ENCODE data around the gene MEGF10. TPM values are rescaled to one million over a fixed set of nuclear protein-coding genes. Genes with fewer than 3 reads are reported as not detected.
"Not testable (repeated sequence)": the region's sequence is repeated elsewhere in the genome, so short reads cannot be mapped to it uniquely, and the experiment has no call there.

MEGF10 gene
- total RNA-seq, 1 donor from 2014 or later, result 33.0 TPM

DNA sequence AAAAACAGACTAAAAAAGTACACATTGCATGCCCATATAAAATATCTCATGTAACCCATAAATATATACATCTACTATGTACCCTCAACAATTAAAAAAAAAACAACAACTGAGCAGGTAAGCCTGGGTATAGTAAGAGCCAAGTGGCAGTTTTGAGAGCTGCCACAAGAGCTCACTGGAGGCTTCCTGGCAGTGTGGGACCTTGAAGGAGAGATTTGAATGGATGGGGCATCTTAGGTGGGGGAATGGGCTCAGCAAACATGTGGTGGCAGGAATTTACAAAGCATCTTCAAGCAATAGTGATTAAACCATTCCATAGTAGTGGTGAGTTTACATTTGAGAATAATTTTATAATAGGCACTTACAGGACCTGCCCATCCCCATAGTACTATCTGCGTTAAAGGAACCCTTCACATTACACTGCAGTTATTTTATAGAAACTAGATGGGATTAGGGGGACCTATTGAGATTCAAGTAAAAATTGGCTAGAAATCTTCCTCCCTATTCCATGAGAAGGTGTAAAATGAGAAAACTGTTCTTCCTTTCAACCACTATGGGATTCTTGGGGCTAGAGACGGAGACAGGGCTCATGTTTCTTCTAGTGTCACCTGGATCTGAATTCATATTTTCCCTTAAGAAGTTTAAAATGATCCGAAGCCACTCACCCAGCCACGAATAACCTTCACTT lies 6.9 kb downstream of the MEGF10 start:
- DNase-seq (ENCODE audit: low spot score in 2 of 2) (no peak), FAIRE-seq (no peak)

GRCh38 chr5:127298036-127298429 lies 7.4 kb downstream of the MEGF10 start:
- DNase-seq (ENCODE audit: low spot score in 2 of 2), result no peak
- no peak for FAIRE-seq

GRCh38 chr5:127298656-127299055 lies 8.1 kb downstream of the MEGF10 start:
- FAIRE-seq, result peak; percentile 71
- no peak for DNase-seq (ENCODE audit: low spot score in 2 of 2)

DNA sequence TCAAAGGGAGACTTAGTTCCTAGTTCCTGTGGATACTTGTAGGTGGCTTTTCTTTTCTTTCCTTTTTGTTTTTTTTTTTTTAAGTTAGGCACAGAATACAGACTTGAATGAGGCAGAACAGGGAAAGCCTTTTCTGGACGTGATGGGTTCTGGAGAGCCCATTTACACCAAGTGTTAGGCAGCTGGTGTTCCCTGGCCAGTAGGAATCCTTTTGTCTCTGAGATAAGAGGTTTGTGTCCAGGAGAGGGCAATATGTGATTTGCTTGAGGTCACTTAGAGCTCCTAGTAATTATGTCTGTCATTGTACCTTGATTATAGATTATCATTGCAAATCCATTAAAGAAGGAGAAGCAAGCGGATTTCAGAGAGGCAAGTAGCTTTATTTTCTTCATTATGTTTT lies 9.1 kb downstream of the MEGF10 start:
- DNase-seq (ENCODE audit: low spot score in 2 of 2) (no peak), FAIRE-seq (no peak)

- no peak for FAIRE-seq
- no peak for DNase-seq (ENCODE audit: low spot score in 2 of 2)
These were observed 11.9 kb downstream of the MEGF10 start for GRCh38 chr5:127302509-127302908.

DNA sequence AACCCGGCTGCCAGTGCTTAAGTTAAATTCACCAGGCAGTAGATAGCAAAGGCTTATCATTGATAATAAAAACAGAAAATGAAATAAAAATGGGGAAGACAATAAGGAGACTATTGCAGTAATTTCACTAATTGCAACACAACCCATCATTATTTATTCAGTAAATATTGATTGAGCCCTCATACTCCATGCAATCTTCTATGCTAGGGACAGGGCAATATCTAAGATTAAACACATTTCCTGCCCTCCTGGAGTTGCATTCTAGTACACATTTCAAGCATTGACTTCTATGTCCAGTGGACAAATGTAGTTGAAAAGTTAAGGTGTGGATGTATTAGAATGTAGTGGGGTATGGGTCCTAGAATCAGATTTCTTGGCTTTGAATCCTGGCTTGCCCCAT lies 12.8 kb downstream of the MEGF10 start:
- DNase-seq (ENCODE audit: low spot score in 2 of 2), result no peak
- no peak for FAIRE-seq

GRCh38 chr5:127305493-127305892 lies 14.9 kb downstream of the MEGF10 start:
- no peak for FAIRE-seq
- no peak for DNase-seq (ENCODE audit: low spot score in 2 of 2)

GRCh38 chr5:127306036-127306435 lies 15.4 kb downstream of the MEGF10 start:
- FAIRE-seq, result no peak
- no peak for DNase-seq (ENCODE audit: low spot score in 2 of 2)

- DNase-seq (ENCODE audit: low spot score in 2 of 2), result no peak
- no peak for FAIRE-seq
These were observed 16.1 kb downstream of the MEGF10 start for GRCh38 chr5:127306647-127307046.

DNA sequence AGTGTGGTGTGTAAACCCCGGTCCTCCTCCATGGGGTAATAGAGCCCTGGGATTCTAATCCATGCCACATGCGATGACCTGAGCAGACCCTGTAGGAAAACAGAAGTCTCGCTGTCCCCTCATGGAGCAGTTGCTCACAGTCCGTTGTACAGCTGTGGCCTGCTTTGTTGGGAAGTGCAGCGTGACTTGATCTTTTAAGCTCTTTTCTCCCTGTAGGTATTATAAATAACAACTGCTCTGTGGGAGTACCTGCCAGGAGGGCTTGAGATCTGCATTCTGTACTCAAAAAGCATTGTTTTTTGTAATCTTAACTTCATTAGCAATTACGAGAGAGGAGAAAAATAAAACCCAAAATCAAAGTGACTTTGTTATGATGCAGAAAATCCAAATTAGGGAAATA lies 17.3 kb downstream of the MEGF10 start:
- no peak for FAIRE-seq
- DNase-seq (ENCODE audit: low spot score in 2 of 2), result no peak

GRCh38 chr5:127308325-127308724 lies 17.7 kb downstream of the MEGF10 start:
- FAIRE-seq; DNase-seq (ENCODE audit: low spot score in 2 of 2): not testable (repeated sequence)

GRCh38 chr5:127308945-127309344 lies 18.3 kb downstream of the MEGF10 start:
- DNase-seq (ENCODE audit: low spot score in 2 of 2), result no peak
- no peak for FAIRE-seq

- DNase-seq (ENCODE audit: low spot score in 2 of 2) (no peak), FAIRE-seq (no peak)
These were observed 20.8 kb downstream of the MEGF10 start for GRCh38 chr5:127311349-127311748.

DNA sequence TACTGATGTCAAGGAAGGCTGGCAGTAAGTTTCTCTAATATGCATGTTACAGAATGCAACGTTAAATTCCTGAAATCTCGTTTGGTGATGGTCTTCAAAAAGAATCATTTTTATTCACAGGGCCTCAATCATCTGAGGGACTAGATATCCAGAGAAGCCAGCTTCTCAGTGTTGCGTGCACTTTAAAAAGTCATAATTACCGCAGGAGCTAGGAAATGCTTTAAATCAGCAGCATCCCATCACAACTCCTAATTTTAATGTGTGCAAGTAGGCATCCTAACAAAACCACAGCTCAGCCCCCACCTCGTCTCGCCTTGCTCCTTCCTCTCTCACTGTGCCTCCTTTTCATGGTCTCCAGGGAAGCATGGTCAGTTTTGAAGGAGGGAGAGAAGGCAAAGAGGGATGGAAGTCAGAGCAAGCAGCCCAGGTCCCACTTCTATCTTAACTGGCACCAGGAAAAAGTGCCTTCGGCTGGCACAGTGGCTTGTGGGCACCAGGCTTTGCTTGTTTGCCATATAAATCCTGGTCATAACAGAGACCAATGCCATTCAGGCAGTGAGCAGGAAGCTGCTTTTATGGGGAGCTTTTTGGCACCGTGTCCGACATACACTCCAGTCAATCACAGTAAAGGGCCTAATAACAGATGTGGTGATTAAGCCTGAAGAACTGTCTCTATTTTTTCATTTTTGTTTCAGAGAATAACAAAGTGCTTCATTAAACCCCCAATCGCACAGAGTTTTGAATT lies 21.4 kb downstream of the MEGF10 start:
- DNase-seq (ENCODE audit: low spot score in 2 of 2) (no peak), FAIRE-seq (no peak)

GRCh38 chr5:127313379-127313778 lies 22.8 kb downstream of the MEGF10 start:
- FAIRE-seq (no peak), DNase-seq (ENCODE audit: low spot score in 2 of 2) (no peak)

DNA sequence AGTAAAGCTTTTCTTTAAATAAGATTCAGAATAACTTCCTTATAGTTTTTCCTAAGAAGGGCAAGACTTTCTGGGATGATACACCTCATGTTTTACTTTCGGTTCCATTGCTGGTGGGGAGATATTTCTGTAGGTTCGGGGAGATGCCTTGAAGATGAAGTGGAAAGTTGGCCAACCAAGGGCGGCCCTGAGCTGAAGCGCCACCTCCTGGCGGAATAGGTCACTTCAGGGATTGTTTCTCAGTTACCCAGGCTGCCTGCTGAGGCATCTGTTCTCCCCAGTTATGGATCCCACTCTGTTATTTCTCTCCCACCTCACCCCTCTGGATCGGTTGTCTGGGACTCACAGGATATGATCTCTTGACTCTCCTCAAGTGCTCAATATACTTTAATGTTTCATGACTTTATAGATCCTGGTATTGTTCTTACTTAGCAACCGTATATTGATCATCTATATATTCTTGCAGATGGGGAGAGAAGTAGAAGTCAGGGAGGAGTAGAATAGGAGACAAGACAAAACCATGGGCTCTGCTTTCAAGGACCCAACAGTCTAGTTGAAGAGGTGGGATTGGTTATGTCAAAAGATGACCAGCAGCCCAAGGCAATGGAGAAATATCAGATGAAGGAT lies 23.4 kb downstream of the MEGF10 start:
- DNase-seq (ENCODE audit: low spot score in 2 of 2), result no peak
- FAIRE-seq, result no peak

GRCh38 chr5:127316011-127316410 lies 25.4 kb downstream of the MEGF10 start:
- no peak for DNase-seq (ENCODE audit: low spot score in 2 of 2)
- no peak for FAIRE-seq

DNA sequence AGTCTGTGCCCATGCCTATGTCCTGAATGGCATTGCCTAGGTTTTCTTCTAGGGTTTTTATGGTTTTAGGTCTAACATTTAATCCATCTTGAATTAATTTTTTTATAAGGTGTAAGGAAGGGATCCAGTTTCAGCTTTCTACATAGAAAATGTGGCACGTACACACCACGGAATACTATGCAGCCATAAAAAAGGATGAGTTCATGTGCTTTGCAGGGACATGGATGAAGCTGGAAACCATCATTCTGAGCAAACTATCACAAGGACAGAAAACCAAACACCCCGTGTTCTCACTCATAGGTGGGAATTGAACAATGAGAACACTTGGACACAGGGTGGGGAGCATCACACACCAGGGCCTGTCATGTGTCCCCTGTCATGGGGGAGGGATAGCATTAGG lies 26.8 kb downstream of the MEGF10 start:
- not testable (repeated sequence) for DNase-seq (ENCODE audit: low spot score in 2 of 2); FAIRE-seq

DNA sequence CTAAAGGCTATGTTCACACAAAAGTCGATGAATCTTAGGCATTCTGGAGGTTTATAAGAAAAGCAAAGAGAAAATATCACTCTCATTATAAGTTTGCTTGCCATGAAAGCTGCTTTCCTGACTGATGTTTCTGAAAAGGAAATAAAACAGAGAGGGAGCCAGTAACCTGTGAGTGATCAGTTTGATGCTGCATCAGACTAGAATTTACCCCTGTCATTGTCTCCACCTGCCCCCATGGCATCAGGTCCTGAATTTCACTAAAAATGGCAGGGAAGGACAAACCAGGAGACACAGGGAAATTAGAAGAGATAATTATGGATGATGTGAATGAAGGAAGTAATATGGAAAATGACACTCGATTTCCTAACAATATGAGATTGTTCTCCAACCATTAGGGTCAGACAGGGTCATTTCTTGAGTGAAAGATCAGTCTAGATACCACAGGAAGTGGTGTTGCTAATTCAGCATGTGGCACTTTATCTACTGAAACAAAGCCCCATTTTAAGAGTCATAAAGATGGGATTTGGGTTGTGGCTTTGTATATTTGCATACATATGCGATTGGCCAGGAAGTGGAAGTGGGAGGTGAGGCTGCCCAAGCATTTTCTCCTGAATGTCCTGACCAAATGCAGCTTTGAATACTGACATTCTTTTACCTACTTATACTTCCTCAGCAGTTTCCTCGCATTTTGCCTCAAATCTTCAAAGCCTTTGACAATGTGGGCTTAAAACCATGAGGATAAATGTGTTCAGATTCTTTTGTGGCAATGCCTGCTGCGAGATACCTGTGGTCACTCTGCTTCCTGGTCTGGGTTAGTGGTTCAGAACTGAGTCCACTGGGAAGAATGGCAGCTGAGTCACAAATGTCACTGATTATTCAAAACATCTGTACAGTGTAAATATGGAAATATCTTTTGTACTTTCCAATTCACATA lies 29.7 kb downstream of the MEGF10 start:
- FAIRE-seq (no peak), DNase-seq (ENCODE audit: low spot score in 2 of 2) (no peak)

GRCh38 chr5:127321465-127321864 lies 30.9 kb downstream of the MEGF10 start:
- FAIRE-seq (no peak), DNase-seq (ENCODE audit: low spot score in 2 of 2) (no peak)

DNA sequence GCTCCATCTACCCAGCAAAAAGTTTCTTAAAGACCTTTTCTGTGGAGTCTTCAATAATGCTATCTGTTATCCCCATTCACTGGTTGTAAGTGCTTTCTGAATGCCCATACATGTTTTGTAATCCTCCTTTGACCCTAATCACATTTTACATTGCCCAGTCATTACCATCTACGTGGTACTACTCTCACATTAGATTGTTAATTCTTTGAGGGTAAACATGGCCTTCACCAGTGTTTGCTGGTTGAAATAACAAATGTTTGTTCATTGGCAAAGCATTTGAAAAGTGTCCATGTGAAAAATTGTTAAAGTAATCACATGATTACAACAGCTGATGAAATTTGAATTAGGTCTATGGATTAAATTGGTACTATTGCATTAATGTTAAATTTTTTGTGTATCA lies 31.8 kb downstream of the MEGF10 start:
- FAIRE-seq (no peak), DNase-seq (ENCODE audit: low spot score in 2 of 2) (no peak)
